Esophagus muscularis mucosa (tissue), 4 donors: ENCODE data around the gene PRUNE1.

ENCODE experiments used
- EP300 ChIP-seq: sonication (generic); formaldehyde crosslinking; IDR thresholded peaks from one replicate; pipeline ENCODE4 v1.6.1; 2017; ENCODE audit warnings: antibody characterized with exemption
- POLR2A ChIP-seq: fragments of 450-650 bp; IDR thresholded peaks from one replicate; pipeline ENCODE4 v1.6.1; 2017; ENCODE audit warnings: antibody characterized with exemption, moderate library complexity, mild to moderate bottlenecking, low read depth
- POLR2AphosphoS5 ChIP-seq, 2 donors: sonication (generic); formaldehyde crosslinking; IDR thresholded peaks; one replicate each; pipeline ENCODE4 v1.6.1; 2017; ENCODE audit warnings: antibody characterized with exemption in 2 of 2
- TF ChIP-seq, protein P1 (sequence below), 3 experiments: fragments of 200-600 bp in 2 of 3; fragments of 450-650 bp in 1 of 3; sonication (generic) in 2 of 3; IDR thresholded peaks; one replicate each; pipeline ENCODE4 v1.5.1; 2017 to 2019; ENCODE audit warnings: antibody characterized with exemption in 3 of 3, mild to moderate bottlenecking in 2 of 3, moderate library complexity in 1 of 3

- TF ChIP-seq, protein P1, sequence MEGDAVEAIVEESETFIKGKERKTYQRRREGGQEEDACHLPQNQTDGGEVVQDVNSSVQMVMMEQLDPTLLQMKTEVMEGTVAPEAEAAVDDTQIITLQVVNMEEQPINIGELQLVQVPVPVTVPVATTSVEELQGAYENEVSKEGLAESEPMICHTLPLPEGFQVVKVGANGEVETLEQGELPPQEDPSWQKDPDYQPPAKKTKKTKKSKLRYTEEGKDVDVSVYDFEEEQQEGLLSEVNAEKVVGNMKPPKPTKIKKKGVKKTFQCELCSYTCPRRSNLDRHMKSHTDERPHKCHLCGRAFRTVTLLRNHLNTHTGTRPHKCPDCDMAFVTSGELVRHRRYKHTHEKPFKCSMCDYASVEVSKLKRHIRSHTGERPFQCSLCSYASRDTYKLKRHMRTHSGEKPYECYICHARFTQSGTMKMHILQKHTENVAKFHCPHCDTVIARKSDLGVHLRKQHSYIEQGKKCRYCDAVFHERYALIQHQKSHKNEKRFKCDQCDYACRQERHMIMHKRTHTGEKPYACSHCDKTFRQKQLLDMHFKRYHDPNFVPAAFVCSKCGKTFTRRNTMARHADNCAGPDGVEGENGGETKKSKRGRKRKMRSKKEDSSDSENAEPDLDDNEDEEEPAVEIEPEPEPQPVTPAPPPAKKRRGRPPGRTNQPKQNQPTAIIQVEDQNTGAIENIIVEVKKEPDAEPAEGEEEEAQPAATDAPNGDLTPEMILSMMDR (IDR thresholded peaks at IDR 0.05): no peak
- no peak for TF ChIP-seq POLR2A
- no peak for TF ChIP-seq POLR2AphosphoS5 (IDR thresholded peaks at IDR 0.05)
- TF ChIP-seq EP300: no peak
Observed at GRCh38 chr1:151002051-151002450, 6.2 kb upstream of the PRUNE1 start.
